Measurements from ENCODE around the gene TSTD1.
"Not testable (repeated sequence)": the region's sequence is repeated elsewhere in the genome, so short reads cannot be mapped to it uniquely, and the experiment has no call there.

The TSTD1 gene

GRCh38 chr1:161044535-161044907 is 5.8 kb upstream of the TSTD1 start:
- DNase-seq (ENCODE audit: insufficient read length, low spot score) (no peak), FAIRE-seq (no peak)

DNA sequence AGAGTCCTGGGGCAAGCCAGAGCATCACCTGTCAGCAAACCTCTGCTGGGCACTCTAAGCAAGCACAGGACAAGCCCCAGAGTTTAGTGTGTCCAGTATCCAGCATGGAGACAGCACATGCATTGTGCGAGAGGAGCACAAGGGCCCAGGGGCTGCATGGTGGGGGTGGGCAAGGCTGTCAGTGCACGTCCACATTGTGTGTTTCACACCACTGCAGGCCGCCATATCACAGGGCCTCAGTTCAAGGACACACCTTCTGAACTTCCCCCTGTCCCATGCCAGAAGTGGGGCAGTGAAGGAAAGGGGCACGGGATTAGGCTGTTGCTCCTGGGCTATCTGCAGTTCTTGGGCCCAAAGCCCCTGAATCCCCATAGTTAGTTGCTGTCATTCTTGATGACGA is 782 bp upstream of the TSTD1 start:
- DNase-seq (ENCODE audit: insufficient read length, low spot score): no peak
- no peak for FAIRE-seq

DNA sequence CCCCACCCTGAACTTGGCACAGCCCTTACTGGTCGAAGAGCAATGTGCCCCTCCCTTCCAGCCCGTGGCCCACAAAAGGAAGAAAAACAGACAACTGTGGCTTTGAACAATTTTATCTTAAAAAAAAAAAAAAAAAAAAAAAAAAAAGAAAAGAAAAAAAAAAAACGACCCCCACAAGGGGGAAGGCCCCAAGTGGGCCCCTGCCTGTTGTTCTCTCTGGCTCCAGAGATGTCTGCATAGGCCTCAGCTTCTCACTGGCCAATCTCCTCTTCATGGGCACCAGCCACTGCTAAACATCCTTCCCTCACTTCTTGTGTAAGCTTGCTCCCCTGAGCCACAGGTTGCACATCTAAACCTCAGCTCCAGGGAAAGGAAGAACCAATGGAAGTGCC is 386 bp upstream of the TSTD1 start:
- DNase-seq (ENCODE audit: insufficient read length, low spot score) (no peak), FAIRE-seq (no peak)

DNA sequence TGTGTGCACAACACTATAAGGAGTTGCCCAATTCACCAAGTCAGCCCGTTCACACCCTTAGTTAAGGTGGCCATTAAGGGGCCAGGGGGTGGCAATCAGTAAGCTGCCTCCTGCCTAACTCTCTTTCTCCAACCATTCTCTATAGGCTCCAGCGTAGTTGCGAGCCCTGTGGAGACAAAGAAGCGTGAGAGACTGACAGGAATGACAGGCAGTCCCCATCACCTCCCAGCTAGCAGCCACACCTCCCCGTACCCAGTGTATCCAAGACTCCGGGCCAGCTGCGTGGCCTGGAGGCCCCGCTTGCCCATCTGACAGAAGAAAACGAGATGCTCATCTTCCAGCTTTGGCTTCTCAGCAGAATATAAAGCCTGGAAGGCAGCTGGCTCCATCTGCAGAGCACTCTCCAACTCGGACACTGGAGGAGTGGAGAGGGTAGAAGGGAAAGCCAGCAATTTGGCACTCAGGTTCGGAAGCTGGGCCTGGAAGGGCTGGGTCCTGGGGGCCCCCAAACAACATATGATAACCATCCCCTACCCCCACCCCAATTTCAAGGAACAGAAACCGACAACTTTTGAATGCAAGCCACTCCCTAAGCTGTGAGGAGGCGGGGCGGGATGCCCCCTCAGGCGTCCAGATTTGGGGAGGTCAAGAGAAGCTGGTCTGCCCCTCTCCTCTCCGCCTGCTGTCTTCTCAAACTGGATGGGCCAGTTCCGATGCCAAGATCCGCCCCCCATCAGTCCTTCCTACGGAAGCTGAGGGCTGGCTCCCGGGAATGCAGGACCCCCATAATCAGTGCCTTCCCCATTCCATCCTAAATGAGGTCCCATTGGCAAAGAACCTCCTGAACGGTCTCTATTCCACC is 872 bp downstream of the TSTD1 start:
- no peak for DNase-seq (ENCODE audit: insufficient read length, low spot score)
- FAIRE-seq: no peak

- DNase-seq (ENCODE audit: insufficient read length, low spot score): no peak
- FAIRE-seq: no peak
These were observed 5.0 kb downstream of the TSTD1 start for GRCh38 chr1:161033751-161034150.

GRCh38 chr1:161032409-161032808 is 6.4 kb downstream of the TSTD1 start:
- FAIRE-seq (no peak), DNase-seq (ENCODE audit: insufficient read length, low spot score) (no peak)

- FAIRE-seq: no peak
- no peak for DNase-seq (ENCODE audit: insufficient read length, low spot score)
These were observed 6.9 kb downstream of the TSTD1 start for GRCh38 chr1:161031874-161032273.

GRCh38 chr1:161029466-161029865 is 9.3 kb downstream of the TSTD1 start:
- DNase-seq (ENCODE audit: insufficient read length, low spot score); FAIRE-seq: not testable (repeated sequence)

GRCh38 chr1:161026954-161027353 is 11.8 kb downstream of the TSTD1 start:
- FAIRE-seq; DNase-seq (ENCODE audit: insufficient read length, low spot score): not testable (repeated sequence)

DNA sequence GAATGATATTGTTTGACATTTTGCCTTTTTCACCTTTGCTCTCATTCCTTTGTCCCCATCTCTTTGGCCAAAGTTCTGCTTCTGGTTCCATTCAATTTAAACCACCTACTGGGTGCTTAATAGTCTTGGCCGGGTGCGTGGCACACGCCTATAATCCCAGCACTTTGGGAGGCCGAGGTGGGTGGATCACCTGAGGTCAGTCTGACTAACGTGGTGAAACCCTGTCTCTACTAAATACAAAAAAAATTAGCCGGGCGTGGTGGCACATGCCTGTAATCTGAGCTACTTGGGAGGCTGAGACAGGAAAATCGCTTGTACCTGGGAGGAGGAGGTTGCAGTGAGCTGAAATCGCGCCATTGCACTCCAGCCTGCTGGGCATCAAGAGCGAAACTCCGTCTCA is 16.3 kb downstream of the TSTD1 start:
- not testable (repeated sequence) for DNase-seq (ENCODE audit: insufficient read length, low spot score); FAIRE-seq

DNA sequence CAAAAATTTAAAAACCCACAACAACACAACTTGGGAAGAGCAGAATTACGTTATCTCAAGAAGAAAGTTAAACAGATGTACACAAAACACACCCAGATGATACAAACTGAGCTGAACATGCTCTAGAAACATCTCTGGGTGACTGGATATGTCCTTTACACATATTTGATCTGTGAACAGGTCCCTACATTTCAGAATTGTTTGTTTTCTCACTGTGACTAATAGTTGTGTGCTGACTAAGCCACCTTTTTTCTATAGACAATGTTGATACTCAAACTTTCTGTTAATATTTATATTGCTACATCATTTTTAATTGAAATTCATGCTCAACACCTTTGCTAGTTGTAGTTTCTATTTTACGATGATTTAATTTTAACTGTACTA is 16.8 kb downstream of the TSTD1 start:
- no peak for DNase-seq (ENCODE audit: insufficient read length, low spot score)
- FAIRE-seq: no peak

DNA sequence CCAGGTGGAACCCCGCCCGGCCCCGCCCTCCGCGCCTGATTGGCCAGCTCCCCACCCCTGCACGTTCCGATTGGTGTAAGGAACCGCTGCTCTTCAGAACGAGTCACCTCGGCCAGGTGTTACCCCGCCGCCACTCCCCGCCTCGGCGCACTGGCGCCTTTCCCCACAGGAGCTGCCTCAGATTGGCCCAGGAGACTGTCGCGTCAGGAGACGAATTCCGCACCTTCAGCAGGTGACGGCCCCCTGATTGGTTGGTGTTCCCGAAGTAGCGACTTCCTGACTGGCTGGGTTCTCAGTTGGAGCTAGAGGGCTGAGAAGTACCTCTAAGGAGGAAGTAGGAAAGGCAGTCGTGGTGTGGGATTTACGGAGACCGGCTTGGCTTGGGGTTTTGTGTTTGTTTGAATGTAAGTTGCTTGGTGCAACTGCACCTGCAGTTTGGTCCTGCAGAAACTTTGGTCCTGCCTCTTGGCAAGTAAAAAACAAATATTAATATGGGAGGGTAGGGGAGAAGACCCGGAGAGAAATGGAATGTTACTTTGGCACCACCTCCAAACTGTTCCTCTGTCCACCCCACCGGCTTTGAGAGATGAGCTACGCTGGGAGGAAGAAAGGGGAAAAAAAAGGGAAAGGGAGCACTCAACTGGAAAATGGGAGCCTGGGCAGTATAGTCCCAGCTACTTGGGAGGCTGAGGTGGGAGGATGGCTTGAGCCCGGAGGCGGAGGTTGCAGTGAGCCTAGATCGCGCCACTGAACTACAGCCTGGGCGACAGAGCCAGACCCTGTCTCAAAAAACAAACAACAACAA is 17.4 kb downstream of the TSTD1 start:
- peak; percentile 95 for FAIRE-seq
- DNase-seq (ENCODE audit: insufficient read length, low spot score): peak; percentile 90

DNA sequence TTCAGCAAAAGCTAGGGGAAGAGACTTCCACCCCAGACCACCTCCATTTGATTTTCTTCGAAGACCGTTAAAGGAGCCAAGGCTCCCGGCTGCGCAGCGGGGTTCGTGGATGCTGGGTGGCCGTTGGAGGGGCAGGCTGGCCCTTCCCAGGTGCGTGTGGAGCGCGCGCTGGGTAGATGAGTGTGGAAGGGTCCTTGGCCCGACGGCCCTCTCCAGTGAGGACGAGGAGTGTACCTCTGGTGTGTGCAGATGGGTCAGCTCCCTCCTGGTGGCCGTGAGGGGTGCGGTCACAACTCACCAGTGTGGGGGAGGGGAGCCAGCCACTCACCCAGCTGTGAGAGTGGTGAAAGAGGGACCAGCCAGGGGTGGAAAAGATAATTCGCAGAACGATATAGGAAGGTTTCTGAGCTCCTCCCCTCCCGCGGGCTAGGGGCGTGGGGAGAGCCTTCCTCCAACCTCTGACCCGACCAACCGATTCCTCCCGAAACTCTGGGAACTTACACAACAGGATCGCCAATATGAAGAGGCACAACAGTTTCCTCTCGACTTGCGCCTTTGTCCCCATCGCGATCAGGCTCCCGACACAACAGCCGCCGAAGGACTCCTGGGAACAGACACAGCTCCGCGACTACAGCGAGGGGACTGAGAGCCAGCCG is 18.1 kb downstream of the TSTD1 start, which contains the start of gene F11R:
Gene F11R, minus strand, starts transcription at position 644 of the 656 bp plus-strand sequence. Its CDS starts 79 bp downstream, at position 565.
- FAIRE-seq: no peak
- DNase-seq (ENCODE audit: insufficient read length, low spot score): no peak

- FAIRE-seq: peak; percentile 56
- DNase-seq (ENCODE audit: insufficient read length, low spot score): no peak
These were observed 18.8 kb downstream of the TSTD1 start for GRCh38 chr1:161019751-161020495.

DNA sequence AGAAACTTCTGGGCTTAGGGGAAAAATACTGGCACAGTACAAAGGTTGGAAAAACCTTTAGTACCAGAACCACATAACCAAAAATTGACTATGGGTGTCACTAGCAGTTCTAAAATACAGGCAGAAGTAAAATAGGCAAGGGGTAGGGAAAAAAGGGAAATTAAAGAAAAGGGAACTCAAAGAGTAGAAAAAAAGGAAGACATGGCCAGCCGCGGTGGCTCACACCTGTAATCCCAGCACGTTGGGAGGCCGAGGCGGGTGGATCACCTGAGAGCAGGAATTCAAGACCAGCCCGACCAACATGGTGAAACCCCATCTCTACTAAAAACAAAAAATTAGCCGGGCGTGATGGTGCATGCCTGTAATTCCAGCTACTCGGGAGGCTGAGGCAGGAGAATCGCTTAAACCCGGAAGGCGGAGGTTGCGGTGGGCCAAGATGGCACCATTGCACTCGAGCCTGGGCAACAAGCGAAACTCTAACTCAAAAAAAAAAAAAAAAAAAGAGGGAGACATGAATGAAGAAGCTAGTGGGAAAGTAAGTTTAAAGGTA is 19.6 kb downstream of the TSTD1 start:
- not testable (repeated sequence) for FAIRE-seq; DNase-seq (ENCODE audit: insufficient read length, low spot score)

DNA sequence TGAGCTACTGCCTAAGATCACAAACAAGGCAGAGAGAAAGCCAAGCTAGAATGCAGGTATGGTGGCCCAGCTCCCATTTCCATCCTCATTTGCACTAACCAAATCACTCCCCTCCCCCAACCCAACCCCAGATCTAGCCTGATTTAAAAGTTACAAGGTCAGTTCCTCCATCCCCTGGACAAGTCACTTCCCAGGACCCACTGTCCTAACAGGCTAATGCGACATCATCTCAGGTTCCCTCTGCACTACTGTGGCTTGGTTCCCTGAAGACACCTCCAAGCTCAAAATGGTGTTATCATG is 20.2 kb downstream of the TSTD1 start:
- no peak for DNase-seq (ENCODE audit: insufficient read length, low spot score)
- FAIRE-seq: no peak

- DNase-seq (ENCODE audit: insufficient read length, low spot score): no peak
- no peak for FAIRE-seq
These were observed 20.8 kb downstream of the TSTD1 start for GRCh38 chr1:161017756-161018630.

- DNase-seq (ENCODE audit: insufficient read length, low spot score); FAIRE-seq: not testable (repeated sequence)
These were observed 21.6 kb downstream of the TSTD1 start for GRCh38 chr1:161017181-161017580.

GRCh38 chr1:161016683-161017082 is 22.1 kb downstream of the TSTD1 start:
- FAIRE-seq; DNase-seq (ENCODE audit: insufficient read length, low spot score): not testable (repeated sequence)

Measured in GM19239 (cell line).